Neural cell (in vitro differentiated cells): ENCODE measurements around the gene MGME1. TPM values are rescaled to one million over a fixed set of nuclear protein-coding genes. Genes with fewer than 3 reads are reported as not detected.

Experiments
- H2AFZ ChIP-seq: fragments of 200-600, 300-800 bp; sonication (generic), shearing (Covaris generic); 2 replicates; pipeline ENCODE4 v1.6.0; 2014; ENCODE audit warnings: low read depth, mild to moderate bottlenecking, antibody characterized with exemption, low read length, moderate library complexity
- H3F3A ChIP-seq: fragments of 200-600 bp; shearing (Covaris generic); 2 replicates; pipeline ENCODE4 v1.6.1; 2016; ENCODE audit warnings: mild to moderate bottlenecking, moderate library complexity, mixed read lengths, antibody characterized with exemption, low read length; ENCODE audit not compliant: insufficient read depth, poor library complexity, severe bottlenecking
- H3K27ac ChIP-seq: fragments of 200-600, 300-800 bp; sonication (generic), shearing (Covaris generic); 2 replicates; pipeline ENCODE4 v1.5.1; 2014; ENCODE audit warnings: mild to moderate bottlenecking, low read length, moderate library complexity
- H3K27me3 ChIP-seq: fragments of 300-800, 200-600 bp; sonication (generic), shearing (Covaris generic); 2 replicates; pipeline ENCODE4 v1.6.0; 2014; ENCODE audit warnings: mild to moderate bottlenecking, low read depth, low read length, moderate library complexity; ENCODE audit not compliant: insufficient read depth
- H3K36me3 ChIP-seq: fragments of 300-800, 200-600 bp; sonication (generic), shearing (Covaris generic); 2 replicates; pipeline ENCODE4 v1.5.1; 2014; ENCODE audit warnings: mild to moderate bottlenecking, antibody characterized with exemption, low read length, moderate library complexity; ENCODE audit not compliant: insufficient read depth
- H3K4me2 ChIP-seq: fragments of 300-800, 200-600 bp; sonication (generic), shearing (Covaris generic); 2 replicates; pipeline ENCODE4 v1.6.0; 2014; ENCODE audit warnings: mild to moderate bottlenecking, low read length
- H3K4me3 ChIP-seq: fragments of 300-800, 200-600 bp; sonication (generic), shearing (Covaris generic); 2 replicates; pipeline ENCODE4 v1.5.1; 2014; ENCODE audit warnings: mild to moderate bottlenecking, low read length, moderate library complexity
- H3K79me2 ChIP-seq: fragments of 200-600 bp; shearing (Covaris generic); replicated peaks from 2 replicates; pipeline ENCODE4 v1.6.0; 2014; ENCODE audit warnings: mild to moderate bottlenecking, low read length, moderate library complexity; ENCODE audit not compliant: insufficient read depth
- H3K9ac ChIP-seq: fragments of 300-800, 200-600 bp; sonication (generic), shearing (Covaris generic); 2 replicates; pipeline ENCODE4 v1.6.1; 2016; ENCODE audit warnings: mild to moderate bottlenecking, low read length, mixed read lengths
- H3K9me2 ChIP-seq: fragments of 200-600 bp; shearing (Covaris generic); 2 replicates; pipeline ENCODE4 v1.6.1; 2016; ENCODE audit warnings: mild to moderate bottlenecking, low read length, mixed read lengths; ENCODE audit not compliant: insufficient read depth
- H3K9me3 ChIP-seq: fragments of 200-600, 300-800 bp; sonication (generic), shearing (Covaris generic); 2 replicates; pipeline ENCODE4 v1.6.1; 2016; ENCODE audit warnings: mild to moderate bottlenecking, mixed run types, low read length, moderate library complexity, mixed read lengths
- H4K20me1 ChIP-seq: fragments of 200-600 bp; shearing (Covaris generic); 2 replicates; pipeline ENCODE4 v1.6.1; 2016; ENCODE audit warnings: mild to moderate bottlenecking, mixed run types; ENCODE audit not compliant: insufficient read depth
- CTCF ChIP-seq: fragments of 450-650 bp; IDR thresholded peaks from 2 replicates; pipeline ENCODE4 v1.5.1; 2014; ENCODE audit warnings: antibody characterized with exemption, mild to moderate bottlenecking, moderate library complexity; ENCODE audit not compliant: poor library complexity, severe bottlenecking
- EP300 ChIP-seq: fragments of 450-650 bp; conservative IDR thresholded peaks from 2 replicates; pipeline ENCODE4 v1.6.1; 2014; ENCODE audit warnings: antibody characterized with exemption, mild to moderate bottlenecking, moderate library complexity; ENCODE audit not compliant: poor library complexity, severe bottlenecking
- EZH2 ChIP-seq: fragments of 200-600, 300-800 bp; shearing (Covaris generic), sonication (generic); IDR thresholded peaks from 2 replicates; pipeline ENCODE4 v1.6.1; 2014; ENCODE audit warnings: antibody characterized with exemption, low read length, borderline replicate concordance, mild to moderate bottlenecking; ENCODE audit not compliant: insufficient read depth, poor library complexity, severe bottlenecking
- MXI1 ChIP-seq: fragments of 450-650 bp; conservative IDR thresholded peaks from 2 replicates; pipeline ENCODE4 v1.6.1; 2014; ENCODE audit warnings: antibody characterized with exemption, mild to moderate bottlenecking; ENCODE audit not compliant: poor library complexity, severe bottlenecking
- POLR2AphosphoS5 ChIP-seq: IDR thresholded peaks from 2 replicates; pipeline ENCODE4 v1.6.1; 2012
- RAD21 ChIP-seq: fragments of 450-650 bp; conservative IDR thresholded peaks from 2 replicates; pipeline ENCODE4 v1.6.1; 2014; ENCODE audit warnings: antibody characterized with exemption, mild to moderate bottlenecking, moderate library complexity
- SMC3 ChIP-seq: fragments of 450-650 bp; conservative IDR thresholded peaks from 2 replicates; pipeline ENCODE4 v1.6.1; 2014; ENCODE audit warnings: antibody characterized with exemption, mild to moderate bottlenecking, moderate library complexity; ENCODE audit not compliant: poor library complexity
- TAF1 ChIP-seq: IDR thresholded peaks from 2 replicates; pipeline ENCODE4 v1.6.1; 2012; ENCODE audit warnings: low read depth
- polyA plus RNA-seq: library from polyadenylated mRNA; depleted of rRNA; stranded (reverse); fragments of >200 nt; gene quantifications from 2 replicates; pipeline ENCODE4 v1.2.3, GENCODE V29; 2014
- TF ChIP-seq, protein P1 (sequence below): IDR thresholded peaks from 2 replicates; pipeline ENCODE4 v1.6.1; 2012; ENCODE audit warnings: borderline replicate concordance

Gene MGME1
- polyA plus RNA-seq, 1 donor from 2014 or later = 7.0 TPM

- Histone ChIP-seq H3F3A (no peaks in the 10 kb centered on the region), H3K27ac (no peak overlapping the region), H3K36me3 (no peaks in the 10 kb centered on the region), H4K20me1 (no peaks in the 10 kb centered on the region), H2AFZ (no peak overlapping the region), H3K9ac (no peak overlapping the region), H3K9me2 (no peaks in the 10 kb centered on the region), H3K27me3 (no peaks in the 10 kb centered on the region), H3K4me2 (no peak overlapping the region), H3K4me3 (no peak overlapping the region), H3K79me2 (no peaks in the 10 kb centered on the region), H3K9me3 (no peaks in the 10 kb centered on the region)
- TF ChIP-seq TAF1 (no peak), EP300 (no peak), SMC3 (no peak), CTCF (no peak), MXI1 (no peak), POLR2AphosphoS5 (no peak), EZH2 (no peak), RAD21 (no peak)
- TF ChIP-seq, protein P1, sequence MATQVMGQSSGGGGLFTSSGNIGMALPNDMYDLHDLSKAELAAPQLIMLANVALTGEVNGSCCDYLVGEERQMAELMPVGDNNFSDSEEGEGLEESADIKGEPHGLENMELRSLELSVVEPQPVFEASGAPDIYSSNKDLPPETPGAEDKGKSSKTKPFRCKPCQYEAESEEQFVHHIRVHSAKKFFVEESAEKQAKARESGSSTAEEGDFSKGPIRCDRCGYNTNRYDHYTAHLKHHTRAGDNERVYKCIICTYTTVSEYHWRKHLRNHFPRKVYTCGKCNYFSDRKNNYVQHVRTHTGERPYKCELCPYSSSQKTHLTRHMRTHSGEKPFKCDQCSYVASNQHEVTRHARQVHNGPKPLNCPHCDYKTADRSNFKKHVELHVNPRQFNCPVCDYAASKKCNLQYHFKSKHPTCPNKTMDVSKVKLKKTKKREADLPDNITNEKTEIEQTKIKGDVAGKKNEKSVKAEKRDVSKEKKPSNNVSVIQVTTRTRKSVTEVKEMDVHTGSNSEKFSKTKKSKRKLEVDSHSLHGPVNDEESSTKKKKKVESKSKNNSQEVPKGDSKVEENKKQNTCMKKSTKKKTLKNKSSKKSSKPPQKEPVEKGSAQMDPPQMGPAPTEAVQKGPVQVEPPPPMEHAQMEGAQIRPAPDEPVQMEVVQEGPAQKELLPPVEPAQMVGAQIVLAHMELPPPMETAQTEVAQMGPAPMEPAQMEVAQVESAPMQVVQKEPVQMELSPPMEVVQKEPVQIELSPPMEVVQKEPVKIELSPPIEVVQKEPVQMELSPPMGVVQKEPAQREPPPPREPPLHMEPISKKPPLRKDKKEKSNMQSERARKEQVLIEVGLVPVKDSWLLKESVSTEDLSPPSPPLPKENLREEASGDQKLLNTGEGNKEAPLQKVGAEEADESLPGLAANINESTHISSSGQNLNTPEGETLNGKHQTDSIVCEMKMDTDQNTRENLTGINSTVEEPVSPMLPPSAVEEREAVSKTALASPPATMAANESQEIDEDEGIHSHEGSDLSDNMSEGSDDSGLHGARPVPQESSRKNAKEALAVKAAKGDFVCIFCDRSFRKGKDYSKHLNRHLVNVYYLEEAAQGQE = no peak
Observed at GRCh38 chr20:17941087-17941825, 27.6 kb upstream of the MGME1 start.

- H3K79me2 ChIP-seq = no peaks in the 10 kb centered on the region
- TF ChIP-seq TAF1 (no peak), EZH2 (no peak), POLR2AphosphoS5 (no peak), EP300 (no peak), CTCF (no peak), SMC3 (no peak), RAD21 (no peak), MXI1 (no peak)
- TF ChIP-seq, protein P1 = no peak
- H3K27ac ChIP-seq = no peak overlapping the region
- no peaks in the 10 kb centered on the region for H3K27me3 ChIP-seq
- no peaks in the 10 kb centered on the region for H3K9me2 ChIP-seq
- H2AFZ ChIP-seq = no peak overlapping the region
- H3K9me3 ChIP-seq = no peaks in the 10 kb centered on the region
- H4K20me1 ChIP-seq = no peaks in the 10 kb centered on the region
- no peaks in the 10 kb centered on the region for H3K36me3 ChIP-seq
- H3K4me3 ChIP-seq = no peak overlapping the region
- H3K9ac ChIP-seq = no peak overlapping the region
- H3K4me2 ChIP-seq = no peak overlapping the region
- no peaks in the 10 kb centered on the region for H3F3A ChIP-seq
Observed at GRCh38 chr20:17941826-17942196, 27.0 kb upstream of the MGME1 start.
